Measurements from ENCODE around the gene KCNF1. TPM values are rescaled to one million over a fixed set of nuclear protein-coding genes. Genes with fewer than 3 reads are reported as not detected.

The KCNF1 gene
- total and polyA plus RNA-seq, 4 donors: not detected

DNA sequence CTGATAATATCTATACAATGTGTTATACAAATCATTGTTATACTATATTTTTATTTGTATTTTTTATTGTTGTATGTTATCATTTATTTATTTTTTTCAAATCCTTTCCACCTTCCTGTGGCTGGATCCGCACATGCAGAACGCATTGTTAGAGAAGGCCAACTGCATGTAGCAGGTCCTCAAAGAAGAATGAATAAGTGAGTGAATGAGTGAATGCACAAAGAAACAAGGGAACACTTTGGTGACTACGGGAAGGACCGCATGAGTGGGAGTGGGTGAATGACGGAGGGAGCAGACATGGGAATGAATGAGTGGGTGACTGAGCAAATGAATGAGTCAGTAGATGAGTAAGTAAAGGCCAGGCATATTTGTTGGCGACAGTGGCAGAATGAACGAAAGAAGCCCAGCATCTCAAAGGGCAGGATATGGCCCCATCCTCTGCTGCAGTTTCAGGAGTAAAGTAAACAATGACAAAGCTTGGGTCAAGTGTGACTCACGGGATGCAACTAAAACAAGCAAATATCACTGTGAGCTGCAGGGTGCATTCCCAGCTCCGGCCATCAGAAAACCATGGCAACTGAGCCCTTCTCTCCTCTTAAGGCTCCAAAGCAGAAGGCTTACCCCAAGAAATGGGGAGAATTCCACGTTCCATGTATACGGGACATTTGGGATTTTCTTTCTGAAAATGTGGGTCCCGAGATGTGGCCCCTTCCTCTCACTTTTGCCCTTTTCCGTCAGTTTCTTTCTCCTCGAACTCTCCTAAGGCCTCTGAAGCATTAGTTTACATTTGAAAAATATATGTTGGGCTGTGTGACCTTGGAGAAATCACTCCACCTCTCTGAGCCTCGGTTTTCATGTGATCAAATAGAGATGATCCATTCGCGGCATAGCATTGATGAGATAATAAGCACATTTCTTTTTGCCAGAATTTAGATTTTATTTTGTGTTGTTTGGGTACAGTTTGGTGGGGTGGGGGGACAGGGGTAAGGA is 24.5 kb downstream of the KCNF1 start:
- no peaks in the 10 kb centered on the region for H3K36me3 ChIP-seq (ENCODE audit: control insufficient read depth in 1 of 2, insufficient read depth in 2 of 2, low read length in 1 of 2)
- 58 to 67% methylated on average over 17 of the region's 17 CpGs for WGBS, 2 donors
- peak in 1 of 2 donors; percentile 18 for DNase-seq
- H3K27ac ChIP-seq (ENCODE audit: low read depth in 1 of 2, low read length in 2 of 2): no peak overlapping the region
- intact Hi-C loops (cut with DNase I): no loop called here
- no peaks in the 10 kb centered on the region for H3K4me1 ChIP-seq (ENCODE audit: control insufficient read depth in 1 of 2, insufficient read depth in 2 of 2, low read length in 2 of 2)
- no peaks in the 10 kb centered on the region for H3K9me3 ChIP-seq (ENCODE audit: control insufficient read depth, low read length)
- no peak overlapping the region for H3K4me3 ChIP-seq (ENCODE audit: low read length in 2 of 2)
- H3K27me3 ChIP-seq (ENCODE audit: control insufficient read depth in 1 of 2, insufficient read depth in 2 of 2, low read length in 1 of 2): no peaks in the 10 kb centered on the region
- ATAC-seq (ENCODE audit: low FRiP score): no peak

DNA sequence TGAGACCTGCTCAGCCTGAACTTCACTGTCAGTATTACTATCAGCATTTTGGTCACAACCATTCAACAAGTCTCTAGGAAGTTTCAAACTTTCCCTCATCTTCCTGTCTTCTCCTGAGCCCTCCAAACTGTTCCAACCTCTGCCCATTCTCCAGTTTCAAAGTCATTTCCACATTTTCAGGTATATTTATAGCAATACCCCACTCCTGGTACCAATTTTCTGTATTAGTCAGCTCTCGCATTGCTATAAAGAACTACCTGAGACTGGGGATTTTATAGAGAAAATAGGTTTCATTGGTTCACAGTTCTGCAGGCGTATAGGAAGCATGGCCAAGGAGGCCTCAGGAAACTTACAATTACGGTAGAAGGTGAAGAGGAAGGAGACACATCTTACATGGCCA is 27.3 kb downstream of the KCNF1 start:
- Histone ChIP-seq H3K4me3 (ENCODE audit: low read length in 2 of 2) (no peak overlapping the region), H3K36me3 (ENCODE audit: control insufficient read depth in 1 of 2, insufficient read depth in 2 of 2, low read length in 1 of 2) (no peaks in the 10 kb centered on the region), H3K27ac (ENCODE audit: low read depth in 1 of 2, low read length in 2 of 2) (no peak overlapping the region), H3K27me3 (ENCODE audit: control insufficient read depth in 1 of 2, insufficient read depth in 2 of 2, low read length in 1 of 2) (no peaks in the 10 kb centered on the region), H3K9me3 (ENCODE audit: control insufficient read depth, low read length) (no peaks in the 10 kb centered on the region), H3K4me1 (ENCODE audit: control insufficient read depth in 1 of 2, insufficient read depth in 2 of 2, low read length in 2 of 2) (no peaks in the 10 kb centered on the region)
- intact Hi-C loops (cut with DNase I): no loop called here
- WGBS, 2 donors: 96% methylated on average over 3 of the region's 3 CpGs
- DNase-seq (no peak), ATAC-seq (ENCODE audit: low FRiP score) (no peak)

DNA sequence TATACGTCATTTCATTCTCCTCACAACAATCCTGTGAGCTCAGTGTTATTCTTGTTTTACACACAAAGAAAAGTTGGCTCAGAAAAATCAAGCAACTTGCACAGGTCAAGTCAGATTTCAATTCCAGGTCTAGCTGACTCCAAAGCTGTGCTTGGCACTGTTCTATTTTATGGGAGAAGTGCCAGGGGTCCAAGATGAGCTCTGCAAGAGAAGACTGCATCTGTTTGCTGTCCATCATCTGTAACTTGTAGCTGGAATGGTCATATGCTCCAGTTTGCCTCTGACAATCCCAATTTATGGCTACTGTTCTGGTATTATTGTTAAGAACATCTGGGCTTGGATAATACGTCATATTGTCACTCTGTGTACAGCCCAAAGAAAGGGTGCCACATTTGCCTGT is 28.9 kb downstream of the KCNF1 start:
- ATAC-seq (ENCODE audit: low FRiP score) (no peak), DNase-seq (no peak)
- no peaks in the 10 kb centered on the region for H3K9me3 ChIP-seq (ENCODE audit: control insufficient read depth, low read length)
- H3K36me3 ChIP-seq (ENCODE audit: control insufficient read depth in 1 of 2, insufficient read depth in 2 of 2, low read length in 1 of 2): no peaks in the 10 kb centered on the region
- intact Hi-C loops (cut with DNase I): no loop called here
- 44 to 58% methylated on average over 2 of the region's 2 CpGs for WGBS, 2 donors
- H3K4me3 ChIP-seq (ENCODE audit: low read length in 2 of 2): no peak overlapping the region
- H3K27ac ChIP-seq (ENCODE audit: low read depth in 1 of 2, low read length in 2 of 2): no peak overlapping the region
- H3K27me3 ChIP-seq (ENCODE audit: control insufficient read depth in 1 of 2, insufficient read depth in 2 of 2, low read length in 1 of 2): no peaks in the 10 kb centered on the region
- no peaks in the 10 kb centered on the region for H3K4me1 ChIP-seq (ENCODE audit: control insufficient read depth in 1 of 2, insufficient read depth in 2 of 2, low read length in 2 of 2)

DNA sequence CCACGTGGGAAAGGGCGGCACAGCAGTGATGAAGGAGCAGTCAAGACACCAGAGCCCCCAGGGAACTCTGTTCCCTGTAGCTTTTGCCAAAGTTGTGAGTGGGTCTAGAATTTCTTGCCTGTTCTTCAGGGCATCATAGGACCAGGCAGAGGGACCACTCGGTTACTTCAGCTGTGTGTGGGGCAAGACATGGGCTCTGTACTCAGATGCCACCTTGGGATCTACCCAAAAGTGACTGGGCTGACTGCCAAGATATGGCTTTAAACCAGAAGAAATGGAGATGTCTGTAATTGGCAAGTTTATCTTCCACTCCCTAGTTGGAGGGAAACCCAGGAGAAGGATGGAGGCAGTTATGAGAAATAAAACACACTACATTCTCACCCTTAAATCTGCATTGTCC is 29.6 kb downstream of the KCNF1 start:
- no peak for ATAC-seq (ENCODE audit: low FRiP score)
- 50 to 57% methylated on average over 3 of the region's 3 CpGs for WGBS, 2 donors

DNA sequence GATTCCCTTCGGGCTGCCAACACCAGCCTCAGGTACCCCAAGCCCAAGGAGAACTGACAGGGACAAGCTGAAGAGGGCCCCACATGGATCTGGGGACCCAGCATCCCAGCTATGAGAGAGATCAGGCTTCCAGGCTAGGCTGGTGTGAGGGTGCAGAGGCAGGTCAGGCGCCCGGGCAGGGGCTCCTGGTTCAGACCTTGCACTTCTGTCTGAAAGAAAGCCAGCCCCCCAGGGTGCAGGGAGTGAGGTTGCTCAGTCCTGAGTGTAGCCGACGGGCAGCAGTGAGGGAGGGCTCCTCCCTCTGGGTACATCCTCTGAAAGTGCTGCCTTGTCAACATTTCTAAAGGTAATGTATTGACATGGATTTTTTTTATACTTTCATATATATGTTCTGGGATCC is 33.1 kb downstream of the KCNF1 start:
- no peaks in the 10 kb centered on the region for H3K27me3 ChIP-seq (ENCODE audit: control insufficient read depth in 1 of 2, insufficient read depth in 2 of 2, low read length in 1 of 2)
- no peak overlapping the region for H3K27ac ChIP-seq (ENCODE audit: low read depth in 1 of 2, low read length in 2 of 2)
- DNase-seq (peak in 1 of 2 donors; percentile 48), ATAC-seq (ENCODE audit: low FRiP score) (no peak)
- H3K4me3 ChIP-seq (ENCODE audit: low read length in 2 of 2): no peak overlapping the region
- no peaks in the 10 kb centered on the region for H3K4me1 ChIP-seq (ENCODE audit: control insufficient read depth in 1 of 2, insufficient read depth in 2 of 2, low read length in 2 of 2)
- H3K9me3 ChIP-seq (ENCODE audit: control insufficient read depth, low read length): no peaks in the 10 kb centered on the region
- WGBS, 2 donors: 75 to 80% methylated on average over 5 of the region's 5 CpGs
- no peaks in the 10 kb centered on the region for H3K36me3 ChIP-seq (ENCODE audit: control insufficient read depth in 1 of 2, insufficient read depth in 2 of 2, low read length in 1 of 2)
- intact Hi-C loops (cut with DNase I): no loop called here

More for the DNA sequence above, 29.6 kb downstream of the KCNF1 start:
- intact Hi-C loops (cut with DNase I): no loop called here
- Histone ChIP-seq H3K36me3 (ENCODE audit: control insufficient read depth in 1 of 2, insufficient read depth in 2 of 2, low read length in 1 of 2) (no peaks in the 10 kb centered on the region), H3K27me3 (ENCODE audit: control insufficient read depth in 1 of 2, insufficient read depth in 2 of 2, low read length in 1 of 2) (no peaks in the 10 kb centered on the region), H3K4me1 (ENCODE audit: control insufficient read depth in 1 of 2, insufficient read depth in 2 of 2, low read length in 2 of 2) (no peaks in the 10 kb centered on the region), H3K27ac (ENCODE audit: low read depth in 1 of 2, low read length in 2 of 2) (no peak overlapping the region), H3K9me3 (ENCODE audit: control insufficient read depth, low read length) (no peaks in the 10 kb centered on the region), H3K4me3 (ENCODE audit: low read length in 2 of 2) (no peak overlapping the region)
- DNase-seq: no peak

DNA sequence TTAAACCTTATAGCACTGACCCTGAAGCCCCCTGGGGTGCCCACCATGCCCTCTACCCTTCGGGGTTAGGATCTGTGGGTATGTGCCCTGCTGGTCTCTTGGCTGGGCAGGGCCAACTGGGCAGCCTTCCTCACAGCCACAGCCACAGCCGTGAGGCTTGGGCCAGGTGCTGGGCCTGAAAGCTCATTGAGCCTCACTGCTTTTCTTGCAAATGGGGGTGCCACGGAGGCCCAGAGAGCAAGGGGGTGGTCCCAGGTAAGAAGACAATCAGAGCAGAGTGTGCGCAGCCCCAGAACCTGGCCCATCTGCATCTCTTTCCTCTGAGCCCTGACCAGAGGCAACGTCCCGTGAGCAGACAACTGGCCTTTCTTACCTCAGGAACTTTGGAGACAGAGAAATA is 34.7 kb downstream of the KCNF1 start:
- intact Hi-C loops (cut with DNase I): no loop called here
- H3K4me3 ChIP-seq (ENCODE audit: low read length in 2 of 2): no peak overlapping the region
- no peaks in the 10 kb centered on the region for H3K4me1 ChIP-seq (ENCODE audit: control insufficient read depth in 1 of 2, insufficient read depth in 2 of 2, low read length in 2 of 2)
- no peaks in the 10 kb centered on the region for H3K27me3 ChIP-seq (ENCODE audit: control insufficient read depth in 1 of 2, insufficient read depth in 2 of 2, low read length in 1 of 2)
- no peaks in the 10 kb centered on the region for H3K36me3 ChIP-seq (ENCODE audit: control insufficient read depth in 1 of 2, insufficient read depth in 2 of 2, low read length in 1 of 2)
- 77 to 79% methylated on average over 6 of the region's 6 CpGs for WGBS, 2 donors
- H3K27ac ChIP-seq (ENCODE audit: low read depth in 1 of 2, low read length in 2 of 2): no peak overlapping the region
- DNase-seq (no peak), ATAC-seq (ENCODE audit: low FRiP score) (no peak)
- H3K9me3 ChIP-seq (ENCODE audit: control insufficient read depth, low read length): no peaks in the 10 kb centered on the region

DNA sequence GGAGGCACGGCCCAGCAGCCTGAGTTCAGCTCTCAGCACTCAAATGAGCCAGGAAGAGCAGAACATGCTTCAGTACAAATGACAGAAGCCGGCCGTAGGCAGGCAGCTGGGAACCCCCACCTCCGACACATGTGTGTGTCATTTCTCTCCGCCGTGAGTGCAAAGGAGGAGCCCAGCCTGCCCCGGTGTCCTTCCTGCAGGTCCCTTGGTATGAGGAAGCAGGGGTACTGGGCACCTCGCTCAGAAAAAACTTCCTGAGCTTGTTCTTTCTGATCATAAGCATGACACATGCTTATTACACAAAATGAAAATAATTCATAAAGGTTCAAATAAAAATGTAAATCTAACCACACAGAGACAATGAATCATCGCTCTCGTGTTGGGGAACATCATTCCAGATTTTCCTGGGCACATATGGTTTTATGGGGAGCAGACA is 35.3 kb downstream of the KCNF1 start:
- no peaks in the 10 kb centered on the region for H3K9me3 ChIP-seq (ENCODE audit: control insufficient read depth, low read length)
- no peak for ATAC-seq (ENCODE audit: low FRiP score)
- no peaks in the 10 kb centered on the region for H3K36me3 ChIP-seq (ENCODE audit: control insufficient read depth in 1 of 2, insufficient read depth in 2 of 2, low read length in 1 of 2)
- intact Hi-C loops (cut with DNase I): no loop called here
- peak in 1 of 2 donors; percentile 55 for DNase-seq
- H3K4me3 ChIP-seq (ENCODE audit: low read length in 2 of 2): no peak overlapping the region
- 32 to 39% methylated on average over 10 of the region's 10 CpGs for WGBS, 2 donors
- no peak overlapping the region for H3K27ac ChIP-seq (ENCODE audit: low read depth in 1 of 2, low read length in 2 of 2)
- H3K4me1 ChIP-seq (ENCODE audit: control insufficient read depth in 1 of 2, insufficient read depth in 2 of 2, low read length in 2 of 2): no peaks in the 10 kb centered on the region
- no peaks in the 10 kb centered on the region for H3K27me3 ChIP-seq (ENCODE audit: control insufficient read depth in 1 of 2, insufficient read depth in 2 of 2, low read length in 1 of 2)

DNA sequence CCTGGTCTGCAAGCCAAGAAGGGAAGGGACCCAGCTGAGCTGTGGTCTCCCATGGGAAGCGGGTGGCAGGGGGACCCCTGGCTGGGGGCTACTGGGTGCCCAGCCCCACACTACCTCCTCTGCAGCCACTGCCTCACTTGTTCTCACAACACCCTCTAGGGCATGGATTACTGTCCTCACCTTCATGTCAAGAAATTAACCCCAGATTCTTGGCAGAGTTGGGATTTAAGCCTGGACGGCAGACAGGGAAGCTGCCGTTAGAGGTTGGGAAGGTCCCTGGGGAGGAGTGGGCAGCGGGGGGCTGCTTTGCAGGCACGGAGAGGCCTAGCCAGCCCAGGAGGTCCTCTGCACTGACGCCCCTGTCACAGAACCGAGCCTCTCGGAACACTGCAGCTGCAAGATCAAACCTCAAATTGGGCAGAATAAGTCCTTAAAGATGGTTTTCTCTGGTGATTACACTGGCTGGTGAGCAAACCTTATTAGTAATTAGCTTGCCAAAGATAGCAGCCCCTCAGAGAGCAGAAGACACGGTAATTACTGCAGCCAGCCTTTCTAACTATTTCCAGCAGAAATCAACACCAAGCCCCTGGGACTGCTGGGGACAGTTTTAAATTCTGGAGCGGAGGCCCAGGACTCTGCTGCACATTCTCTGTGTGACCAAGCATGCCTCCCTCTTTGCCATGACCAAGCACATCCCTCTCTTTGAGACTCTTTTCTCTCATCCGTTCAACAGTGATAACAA is 35.9 kb downstream of the KCNF1 start:
- H3K27ac ChIP-seq (ENCODE audit: low read depth in 1 of 2, low read length in 2 of 2): no peak overlapping the region
- no peaks in the 10 kb centered on the region for H3K36me3 ChIP-seq (ENCODE audit: control insufficient read depth in 1 of 2, insufficient read depth in 2 of 2, low read length in 1 of 2)
- H3K9me3 ChIP-seq (ENCODE audit: control insufficient read depth, low read length): no peaks in the 10 kb centered on the region
- WGBS, 2 donors: 50 to 57% methylated on average over 11 of the region's 11 CpGs
- intact Hi-C loops (cut with DNase I): no loop called here
- no peaks in the 10 kb centered on the region for H3K4me1 ChIP-seq (ENCODE audit: control insufficient read depth in 1 of 2, insufficient read depth in 2 of 2, low read length in 2 of 2)
- ATAC-seq (ENCODE audit: low FRiP score) (no peak), DNase-seq (peak in 1 of 2 donors; percentile 48)
- no peaks in the 10 kb centered on the region for H3K27me3 ChIP-seq (ENCODE audit: control insufficient read depth in 1 of 2, insufficient read depth in 2 of 2, low read length in 1 of 2)
- no peak overlapping the region for H3K4me3 ChIP-seq (ENCODE audit: low read length in 2 of 2)
